Bronchial epithelial cell (primary cell): ENCODE measurements around the gene SGK1. TPM values are rescaled to one million over a fixed set of nuclear protein-coding genes. Genes with fewer than 3 reads are reported as not detected.

ENCODE experiments used
- DNase-seq: peaks from one replicate; pipeline ENCODE4 v3.0.0-alpha.2; 2010; ENCODE audit warnings: low read depth
- FAIRE-seq: peaks from 2 replicates; lab custom pipeline; 2011; peaks lifted over from hg19 to GRCh38; lab: Jason Lieb, UNC
- H3K27me3 ChIP-seq: 2 replicates; pipeline ENCODE4 v1.5.1; 2011; ENCODE audit warnings: low read length; ENCODE audit not compliant: control insufficient read depth, insufficient read depth
- H3K36me3 ChIP-seq: 2 replicates; pipeline ENCODE4 v1.5.1; 2011; ENCODE audit warnings: low read length; ENCODE audit not compliant: control insufficient read depth, insufficient read depth
- H3K4me3 ChIP-seq: 2 replicates; pipeline ENCODE4 v1.5.1; 2011; ENCODE audit warnings: mild to moderate bottlenecking, low read depth, low read length, control low read depth
- total RNA-seq: library from RNA; depleted of rRNA; stranded (reverse); fragments of >200 nt; gene quantifications from 2 replicates; pipeline ENCODE4 v1.2.1, GENCODE V29; 2014
- TF ChIP-seq, protein P1 (sequence below): IDR thresholded peaks from 2 replicates; pipeline ENCODE4 v1.5.1; 2011; ENCODE audit warnings: mild to moderate bottlenecking, moderate library complexity, low read length, control low read depth, inconsistent platforms; ENCODE audit not compliant: insufficient read depth, severe bottlenecking

SGK1 gene
- total RNA-seq, result 13.4 and 73.4 TPM in 2 replicates

DNA sequence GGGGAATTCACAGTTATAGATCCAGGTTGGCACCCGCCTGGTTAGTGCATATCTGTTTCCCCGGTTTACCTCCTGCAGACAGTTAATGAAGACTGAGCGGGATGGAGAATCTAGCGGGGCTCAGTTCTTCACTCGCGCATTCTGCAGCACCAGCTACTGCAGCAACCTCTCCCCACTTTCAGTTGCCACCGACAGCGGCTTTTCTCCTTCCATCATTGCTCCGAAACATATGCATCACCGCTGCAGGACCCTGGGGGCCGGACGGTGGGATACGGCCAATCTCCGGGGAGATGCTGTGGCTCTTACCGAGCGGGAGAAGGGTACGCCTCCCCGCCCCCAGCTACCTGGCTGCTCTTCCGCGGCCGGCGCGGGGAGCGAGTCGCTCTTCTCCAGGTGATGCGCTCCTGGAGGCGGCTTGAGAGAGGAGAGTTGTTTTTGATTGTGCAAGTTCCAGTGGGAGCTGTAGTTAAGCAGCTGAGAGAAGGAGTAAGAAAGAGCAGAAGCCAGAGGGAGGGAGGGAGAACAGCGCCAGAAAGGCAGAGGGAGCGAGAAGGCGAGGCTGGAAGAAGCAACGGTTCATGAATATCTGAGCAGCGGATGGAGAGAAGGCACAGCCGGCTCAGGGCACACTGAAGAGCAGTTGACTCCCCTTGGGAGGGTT is at the start of gene SGK1:
TSS of gene SGK1 (minus strand) at position 642 of the 661 bp plus-strand sequence. CDS start 652 bp downstream, outside the sequence.
- DNase-seq, result peak; percentile 56
- no peak for FAIRE-seq
- H3K27me3 ChIP-seq, result no peaks in the 10 kb centered on the region
- H3K4me3 ChIP-seq, result peak within 1 kb of the TSS; percentile 38
- H3K36me3 ChIP-seq, result no peaks in the 10 kb centered on the region
- TF ChIP-seq, protein P1, sequence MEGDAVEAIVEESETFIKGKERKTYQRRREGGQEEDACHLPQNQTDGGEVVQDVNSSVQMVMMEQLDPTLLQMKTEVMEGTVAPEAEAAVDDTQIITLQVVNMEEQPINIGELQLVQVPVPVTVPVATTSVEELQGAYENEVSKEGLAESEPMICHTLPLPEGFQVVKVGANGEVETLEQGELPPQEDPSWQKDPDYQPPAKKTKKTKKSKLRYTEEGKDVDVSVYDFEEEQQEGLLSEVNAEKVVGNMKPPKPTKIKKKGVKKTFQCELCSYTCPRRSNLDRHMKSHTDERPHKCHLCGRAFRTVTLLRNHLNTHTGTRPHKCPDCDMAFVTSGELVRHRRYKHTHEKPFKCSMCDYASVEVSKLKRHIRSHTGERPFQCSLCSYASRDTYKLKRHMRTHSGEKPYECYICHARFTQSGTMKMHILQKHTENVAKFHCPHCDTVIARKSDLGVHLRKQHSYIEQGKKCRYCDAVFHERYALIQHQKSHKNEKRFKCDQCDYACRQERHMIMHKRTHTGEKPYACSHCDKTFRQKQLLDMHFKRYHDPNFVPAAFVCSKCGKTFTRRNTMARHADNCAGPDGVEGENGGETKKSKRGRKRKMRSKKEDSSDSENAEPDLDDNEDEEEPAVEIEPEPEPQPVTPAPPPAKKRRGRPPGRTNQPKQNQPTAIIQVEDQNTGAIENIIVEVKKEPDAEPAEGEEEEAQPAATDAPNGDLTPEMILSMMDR, result no peak

DNA sequence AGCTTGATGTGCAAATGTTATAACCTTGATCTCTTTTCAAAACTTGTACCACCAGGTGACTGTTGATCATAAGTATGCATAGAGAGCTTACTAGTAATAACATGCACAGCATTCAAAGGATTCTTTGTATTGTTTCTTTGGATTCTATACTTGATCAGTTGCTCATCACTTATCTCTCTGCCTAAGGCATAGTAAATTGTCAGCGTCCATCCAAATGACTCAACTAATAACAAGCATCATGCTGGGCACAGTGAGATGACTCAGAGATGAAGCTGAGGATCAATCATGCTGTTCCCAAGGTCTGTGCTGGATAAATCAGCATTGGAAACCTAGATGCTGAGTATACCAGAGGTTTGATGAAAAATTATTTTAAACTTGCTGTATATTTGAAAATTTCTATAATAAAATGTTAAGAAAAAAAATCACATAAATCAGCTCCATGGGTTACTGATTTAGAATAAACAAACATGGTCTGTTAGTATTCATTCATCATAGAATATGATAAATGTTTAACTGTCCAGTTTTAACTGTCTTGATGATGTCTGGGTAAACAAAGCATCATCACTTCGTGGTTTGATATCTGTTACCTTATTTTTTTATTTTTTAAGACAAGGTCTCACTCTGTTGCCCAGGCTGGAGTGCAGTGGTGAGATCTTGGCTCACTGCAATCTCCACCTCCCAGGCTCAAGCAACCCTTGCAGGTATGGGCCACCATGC is 45.6 kb upstream of the SGK1 start:
- DNase-seq (peak; percentile 99), FAIRE-seq (no peak)
- H3K4me3 ChIP-seq, result no peak overlapping the region

DNA sequence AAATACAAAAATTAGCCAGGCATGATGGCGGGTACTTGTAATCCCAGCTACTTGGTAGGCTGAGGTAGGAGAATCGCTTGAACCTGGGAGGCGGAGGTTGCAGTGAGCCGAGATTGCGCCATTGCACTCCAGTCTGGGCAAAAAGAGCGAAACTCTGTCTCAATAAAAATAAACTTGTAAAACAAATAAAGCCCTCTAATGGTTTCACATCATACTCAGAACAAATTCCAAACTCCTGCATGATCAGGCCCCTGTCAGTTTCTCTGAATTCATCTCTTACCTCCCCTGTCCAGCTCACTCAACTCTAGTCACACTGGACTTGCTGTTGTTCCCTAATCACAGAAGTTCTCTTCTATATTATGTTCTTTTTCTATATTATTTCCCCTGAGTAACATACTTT is 43.1 kb upstream of the SGK1 start:
- no peak for DNase-seq
- Histone ChIP-seq H3K36me3 (no peaks in the 10 kb centered on the region), H3K4me3 (no peak overlapping the region), H3K27me3 (no peaks in the 10 kb centered on the region)
- FAIRE-seq, result no peak
- TF ChIP-seq, protein P1, result no peak

More for the DNA sequence above, 45.6 kb upstream of the SGK1 start:
- TF ChIP-seq, protein P1, result no peak
- no peaks in the 10 kb centered on the region for H3K36me3 ChIP-seq
- H3K27me3 ChIP-seq, result no peaks in the 10 kb centered on the region

DNA sequence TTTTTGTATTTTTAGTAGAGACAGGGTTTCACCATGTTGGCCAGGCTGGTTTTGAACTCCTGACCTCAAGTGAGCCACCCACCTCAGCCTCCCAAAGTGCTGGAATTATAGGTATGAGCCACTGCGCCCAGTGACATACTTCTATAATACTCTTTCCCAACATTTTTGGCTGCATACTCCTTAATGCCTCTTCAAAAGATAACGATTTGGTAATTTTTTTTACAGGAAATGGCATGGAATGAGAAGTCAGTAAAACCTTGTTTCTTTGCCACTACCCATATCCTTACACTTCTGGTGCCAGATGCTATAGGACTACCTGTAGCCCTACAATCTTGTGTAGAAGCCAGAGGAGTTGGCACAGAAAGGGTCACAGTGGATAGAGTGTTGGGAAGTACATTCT is 41.4 kb upstream of the SGK1 start:
- TF ChIP-seq, protein P1, result no peak
- DNase-seq, result no peak

DNA sequence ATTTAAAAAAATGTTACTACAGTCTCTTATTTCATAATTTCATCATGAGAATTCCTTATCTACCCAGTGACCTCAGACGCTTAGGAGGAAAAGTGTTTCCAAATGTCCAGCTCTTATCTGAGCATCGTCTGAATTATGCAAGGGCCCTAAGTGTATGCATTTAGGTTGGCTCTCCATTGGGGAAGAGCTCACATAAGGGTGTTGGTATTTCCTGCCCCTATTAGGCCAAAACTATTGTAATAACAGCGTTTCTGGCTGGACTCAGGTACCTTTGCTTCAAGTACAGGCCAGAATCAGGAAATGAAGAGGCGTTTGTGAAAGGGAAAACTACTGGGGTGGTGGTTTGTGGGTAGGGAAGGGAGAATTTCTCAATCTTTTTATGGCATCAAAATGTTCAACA is 40.4 kb upstream of the SGK1 start:
- Histone ChIP-seq H3K36me3 (no peaks in the 10 kb centered on the region), H3K27me3 (no peaks in the 10 kb centered on the region), H3K4me3 (no peak overlapping the region)
- TF ChIP-seq, protein P1, result no peak
- FAIRE-seq, result no peak
- peak; percentile 80 for DNase-seq

More for the DNA sequence above, 41.4 kb upstream of the SGK1 start:
- Histone ChIP-seq H3K27me3 (no peaks in the 10 kb centered on the region), H3K36me3 (no peaks in the 10 kb centered on the region), H3K4me3 (no peak overlapping the region)
- FAIRE-seq, result no peak
